ENCODE measurements around the gene CPS1.

CPS1 gene

DNA sequence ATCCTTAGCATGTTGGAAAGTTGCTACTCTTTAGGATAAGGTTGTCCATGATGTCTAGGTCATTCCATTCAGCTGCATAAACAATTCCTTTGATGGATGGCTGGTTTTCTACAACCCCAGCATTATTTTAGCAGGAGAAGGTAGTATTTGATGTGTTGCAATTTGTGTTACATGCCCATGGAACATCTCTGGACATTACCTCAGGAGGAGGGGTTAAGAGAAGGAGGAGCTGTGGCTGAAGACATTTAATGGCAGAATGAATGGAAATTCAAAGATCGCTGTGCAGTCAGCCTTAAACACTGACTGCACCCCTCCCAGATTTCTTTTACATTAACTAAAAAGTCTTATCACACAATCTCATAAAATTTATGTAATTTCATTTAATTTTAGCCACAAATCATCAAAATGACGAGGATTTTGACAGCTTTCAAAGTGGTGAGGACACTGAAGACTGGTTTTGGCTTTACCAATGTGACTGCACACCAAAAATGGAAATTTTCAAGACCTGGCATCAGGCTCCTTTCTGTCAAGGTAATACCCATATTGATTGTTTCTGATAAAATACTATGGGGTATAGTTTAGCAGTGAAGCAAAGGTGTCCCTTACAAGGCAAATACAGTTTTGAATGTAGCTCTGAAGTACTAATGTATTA, at the start of gene CPS1:
CPS1 (plus strand) TSS at position 271 of the 652 bp plus-strand sequence; CDS start at position 406, 135 bp downstream.
- DNase-seq (ENCODE audit: low spot score): no peak

DNA sequence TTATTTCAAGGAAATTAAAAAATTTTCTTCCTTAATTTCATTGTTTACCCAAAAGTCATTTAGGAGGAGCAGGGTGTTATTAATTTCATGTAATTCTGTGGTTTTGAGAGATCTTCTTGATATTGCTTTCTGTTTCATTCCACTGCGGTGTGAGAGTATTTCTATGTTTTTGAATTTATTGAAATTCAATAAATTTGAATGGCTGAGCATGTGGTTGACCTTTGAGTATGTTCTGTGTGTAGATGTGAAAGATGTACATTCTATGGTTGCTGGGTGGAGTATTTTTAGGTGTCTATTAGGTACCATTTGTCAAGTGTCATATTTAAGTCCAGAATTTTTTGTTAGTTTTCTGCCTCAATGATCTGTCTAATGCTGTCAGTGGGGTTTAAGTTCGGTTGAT, 40.5 kb upstream of the CPS1 start:
- DNase-seq (ENCODE audit: low spot score): no peak

DNA sequence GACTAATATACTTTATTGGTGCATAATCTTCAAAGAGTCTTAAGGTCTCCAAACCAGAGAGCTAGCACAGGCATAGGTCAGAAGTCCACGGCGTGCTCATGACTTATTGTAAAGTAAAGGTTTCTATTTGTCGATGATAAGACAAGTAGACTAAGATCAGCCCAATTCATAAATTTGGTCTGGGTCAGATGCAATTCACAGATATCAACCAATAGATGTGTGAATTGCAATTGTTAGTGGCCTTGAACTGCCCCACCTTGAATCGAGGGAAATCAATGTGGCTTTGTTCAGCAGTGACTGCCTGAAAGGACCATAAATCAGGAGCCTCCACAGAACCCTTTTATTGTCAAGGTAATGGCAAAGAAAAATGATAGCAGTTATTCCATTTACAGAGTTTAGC, 39.1 kb upstream of the CPS1 start:
- no peak for DNase-seq (ENCODE audit: low spot score)

DNA sequence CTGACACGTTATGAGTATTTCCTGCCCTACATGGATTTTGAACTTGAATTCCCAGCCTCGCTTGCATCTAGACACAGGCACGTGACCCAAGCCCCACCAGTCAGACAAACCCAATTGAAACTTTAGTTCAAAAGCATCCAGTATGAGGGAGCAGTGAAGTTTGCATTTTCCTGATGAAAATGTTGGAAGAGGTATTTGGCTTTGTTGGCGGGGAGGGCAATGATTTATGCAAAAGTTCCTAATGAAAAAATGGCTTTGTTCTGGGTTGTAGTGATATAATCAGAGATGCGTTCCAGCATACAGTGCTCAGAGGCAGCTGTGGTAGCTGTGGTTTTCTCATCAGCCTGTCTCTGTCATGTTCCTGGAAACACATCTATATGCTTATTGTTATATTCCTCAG, 36.8 kb upstream of the CPS1 start:
- no peak for DNase-seq (ENCODE audit: low spot score)

DNA sequence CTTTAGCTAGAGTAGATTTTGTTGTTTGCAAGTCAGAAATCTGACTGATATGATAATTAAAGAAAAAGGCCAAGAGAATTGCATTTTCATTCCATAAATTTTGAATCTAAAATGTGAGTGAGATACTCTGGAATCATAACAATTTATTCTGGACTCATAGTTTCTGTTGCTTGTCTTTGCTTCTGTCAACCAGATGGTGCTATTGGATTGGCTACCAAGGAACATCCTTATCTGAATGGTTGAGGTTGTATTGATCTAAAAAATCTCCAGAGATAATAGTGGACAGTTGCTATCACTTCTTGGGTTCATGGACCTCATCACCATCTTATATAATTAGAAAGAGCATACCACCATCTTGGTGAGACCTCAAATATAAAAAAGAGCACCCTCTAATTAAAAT, 34.0 kb upstream of the CPS1 start:
- DNase-seq (ENCODE audit: low spot score): no peak

DNA sequence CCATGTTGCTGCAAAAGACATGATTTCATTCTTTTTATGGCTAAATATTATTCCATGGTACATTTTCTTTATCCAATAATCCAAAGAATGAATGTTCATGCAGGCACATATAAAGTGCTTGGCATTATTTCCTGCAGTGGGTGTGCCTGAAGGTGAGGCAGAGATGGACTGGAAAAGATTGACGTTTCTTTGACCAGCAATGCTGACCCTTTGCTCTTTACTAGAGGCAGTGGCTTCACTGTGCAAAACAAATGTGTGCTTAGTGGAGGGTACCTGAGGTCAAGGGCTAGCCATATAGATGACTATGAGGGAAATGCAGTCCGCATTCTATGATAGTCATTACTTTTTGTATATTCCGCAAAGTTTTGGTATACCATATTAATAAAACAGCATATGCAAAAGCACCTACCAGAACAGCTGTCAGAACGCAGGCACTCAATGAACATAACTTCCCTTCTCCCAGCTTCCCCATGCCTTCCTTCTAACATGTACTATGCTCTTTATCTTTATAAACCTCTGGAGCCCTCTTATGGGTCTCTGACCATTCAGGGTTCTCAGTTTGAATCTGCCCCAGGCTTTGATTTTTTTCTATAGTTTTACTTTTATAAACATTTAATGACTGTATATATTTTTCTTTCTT, 32.6 kb upstream of the CPS1 start:
- DNase-seq (ENCODE audit: low spot score): no peak

DNA sequence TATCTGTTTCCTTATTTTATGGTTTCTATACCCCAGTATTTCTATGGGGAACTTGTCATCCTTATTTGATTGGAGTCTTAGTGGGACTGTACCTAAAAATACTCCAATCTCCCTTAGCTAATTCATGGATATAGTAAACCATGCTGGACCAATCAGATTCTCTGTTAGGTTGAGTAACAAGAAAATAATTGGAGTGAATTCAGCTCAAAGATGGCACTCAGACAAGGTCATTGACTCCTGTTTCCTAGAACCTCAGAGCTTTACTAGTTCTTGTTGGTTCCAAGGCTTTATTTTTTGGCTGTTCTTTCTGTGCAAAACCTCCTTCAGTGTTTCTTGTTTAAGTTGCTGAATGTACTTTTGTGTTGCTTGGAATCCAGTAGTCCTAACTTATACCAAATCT, 31.9 kb upstream of the CPS1 start:
- DNase-seq (ENCODE audit: low spot score): no peak

DNA sequence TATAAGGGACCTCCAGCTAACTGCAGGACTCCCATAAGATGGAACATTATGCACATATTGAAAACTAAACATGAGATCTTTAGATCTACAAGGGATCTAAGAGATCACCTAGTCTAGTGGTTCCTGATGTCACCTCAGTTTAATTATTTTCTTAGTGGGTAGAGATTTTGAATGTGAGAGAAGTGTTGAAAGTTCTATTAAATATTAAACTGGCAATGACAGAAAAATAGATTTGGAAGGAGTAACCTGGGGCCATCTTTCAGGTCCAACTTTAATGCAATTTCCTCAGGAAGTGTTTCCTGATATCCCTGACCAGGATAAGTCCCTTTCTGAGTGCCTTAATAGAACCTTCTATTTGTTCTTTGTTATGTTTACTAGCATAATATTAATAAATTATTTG, 29.1 kb upstream of the CPS1 start:
- DNase-seq (ENCODE audit: low spot score): no peak

DNA sequence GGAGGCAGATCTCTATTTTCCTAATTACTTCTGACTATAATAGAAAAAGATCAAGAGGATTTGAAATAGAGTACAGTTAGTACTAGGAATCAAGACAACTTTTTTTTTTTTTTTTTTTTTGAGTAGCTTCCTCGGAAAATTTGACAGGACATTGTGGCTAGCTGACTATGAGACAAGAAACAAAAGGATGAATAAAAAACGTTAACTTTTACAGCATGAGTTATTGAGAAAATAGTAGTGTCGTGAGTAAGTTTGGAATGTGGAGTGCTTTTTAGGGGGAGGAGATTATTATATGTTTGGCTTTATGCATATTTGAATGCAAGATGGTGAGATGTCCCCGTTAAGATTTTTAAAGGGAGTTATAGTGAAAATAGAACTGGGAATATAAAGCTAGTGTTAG, 27.7 kb upstream of the CPS1 start:
- DNase-seq (ENCODE audit: low spot score): peak; percentile 10

DNA sequence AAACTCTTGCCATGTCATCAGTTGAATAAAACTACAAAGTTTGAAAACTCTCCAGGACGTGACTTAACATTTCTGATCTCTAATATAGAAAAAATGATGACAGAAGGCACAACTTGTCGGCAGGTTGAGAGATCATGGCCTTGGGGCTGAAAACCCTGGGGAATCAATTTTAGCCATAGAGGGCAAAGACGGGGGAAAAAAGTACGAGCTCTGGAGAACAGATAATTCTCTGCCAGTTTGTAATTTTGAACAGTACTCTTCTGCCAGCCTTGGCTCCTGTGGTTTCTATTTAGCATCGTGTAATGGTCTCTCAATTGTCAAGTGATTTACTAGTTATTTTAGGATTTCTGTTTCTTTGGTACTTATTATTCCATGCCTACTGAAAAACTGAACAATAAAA, 25.3 kb upstream of the CPS1 start:
- DNase-seq (ENCODE audit: low spot score): no peak

DNA sequence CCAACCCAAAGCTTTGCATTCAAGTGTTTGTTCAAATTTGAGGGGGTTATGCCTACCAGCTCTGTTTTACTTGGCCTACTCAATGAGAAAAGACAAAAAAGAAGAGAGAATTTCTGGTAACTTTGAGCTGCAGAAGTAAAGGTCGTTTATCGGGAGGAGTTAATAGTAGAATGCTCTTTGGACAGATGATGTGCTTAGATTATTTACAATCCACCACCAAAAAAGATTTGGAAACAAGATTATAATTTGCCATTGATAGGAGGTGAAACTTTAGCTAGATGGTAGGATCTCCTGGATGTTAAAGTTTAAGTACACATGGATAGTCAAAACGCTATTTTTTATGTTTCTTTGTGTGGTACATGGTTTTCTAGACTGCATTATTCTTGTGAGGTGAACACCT, 24.9 kb upstream of the CPS1 start:
- no peak for DNase-seq (ENCODE audit: low spot score)

DNA sequence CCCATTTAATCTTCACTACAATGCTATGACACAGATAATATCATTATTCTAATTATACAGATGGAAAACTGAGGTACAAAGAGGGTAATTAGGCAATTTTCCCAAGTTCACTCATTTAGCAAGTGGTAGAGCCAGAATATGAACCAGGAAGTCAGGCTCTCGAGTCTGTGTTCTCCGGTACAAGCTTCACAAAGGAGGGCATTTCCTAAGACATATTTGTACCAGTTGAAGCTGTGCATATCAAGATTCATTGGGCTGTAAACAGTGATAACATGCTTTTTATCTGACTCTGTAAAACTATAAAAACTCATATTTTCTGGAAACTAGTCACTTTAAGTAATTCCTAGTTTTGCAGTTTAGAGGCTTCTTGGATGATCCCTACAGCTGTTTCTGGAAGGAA, 23.0 kb upstream of the CPS1 start:
- DNase-seq (ENCODE audit: low spot score): no peak

DNA sequence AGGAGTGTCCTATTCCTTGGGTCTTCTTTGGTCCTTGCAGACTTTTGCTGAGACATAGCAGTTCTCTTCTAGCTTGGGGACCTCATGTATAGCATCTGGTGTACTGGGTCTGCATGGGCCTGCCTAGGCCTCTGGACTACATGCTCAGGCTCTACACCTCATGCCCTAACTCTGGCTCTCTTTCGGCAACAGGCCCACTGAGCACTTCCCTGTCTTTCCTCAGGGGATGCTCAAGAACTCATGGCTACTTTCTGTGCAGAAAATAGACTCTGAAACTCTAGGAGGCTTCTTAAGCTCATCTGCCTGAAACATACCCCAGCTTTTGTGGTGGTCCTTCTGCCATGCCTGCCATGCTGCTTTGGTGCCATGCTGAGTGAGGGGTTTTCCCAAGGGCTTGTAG, 21.5 kb upstream of the CPS1 start:
- no peak for DNase-seq (ENCODE audit: low spot score)

DNA sequence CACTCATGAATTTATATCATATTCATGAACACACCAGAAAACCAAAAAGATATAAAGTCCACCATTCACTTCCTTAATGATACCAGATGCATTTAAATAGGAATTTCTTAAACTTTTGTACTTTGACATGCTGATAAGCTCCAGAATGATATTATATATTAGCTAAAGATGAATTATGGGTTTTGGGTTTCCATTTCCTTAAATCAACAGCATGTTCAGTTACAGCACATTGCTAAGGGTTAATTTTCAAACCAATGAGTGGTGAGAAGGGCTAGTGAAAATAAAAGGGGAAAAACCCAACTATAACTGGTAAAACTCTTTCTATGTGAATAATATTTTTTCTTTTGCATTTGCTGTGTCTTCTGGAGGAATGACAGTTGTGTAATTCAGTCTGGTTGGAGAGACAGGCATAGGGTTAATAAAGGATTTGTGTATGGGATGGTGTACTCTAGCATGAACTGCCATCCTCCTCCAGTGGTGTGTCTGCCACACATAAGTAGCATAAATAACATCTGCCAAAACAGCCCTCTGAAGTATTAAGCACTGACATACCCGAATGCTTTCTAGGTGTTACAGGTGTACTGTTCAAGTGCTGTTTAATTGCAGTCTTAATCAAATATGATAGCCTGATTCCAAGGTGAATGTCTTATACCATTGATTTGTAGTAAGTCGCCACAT, 19.3 kb upstream of the CPS1 start:
- DNase-seq (ENCODE audit: low spot score): no peak

DNA sequence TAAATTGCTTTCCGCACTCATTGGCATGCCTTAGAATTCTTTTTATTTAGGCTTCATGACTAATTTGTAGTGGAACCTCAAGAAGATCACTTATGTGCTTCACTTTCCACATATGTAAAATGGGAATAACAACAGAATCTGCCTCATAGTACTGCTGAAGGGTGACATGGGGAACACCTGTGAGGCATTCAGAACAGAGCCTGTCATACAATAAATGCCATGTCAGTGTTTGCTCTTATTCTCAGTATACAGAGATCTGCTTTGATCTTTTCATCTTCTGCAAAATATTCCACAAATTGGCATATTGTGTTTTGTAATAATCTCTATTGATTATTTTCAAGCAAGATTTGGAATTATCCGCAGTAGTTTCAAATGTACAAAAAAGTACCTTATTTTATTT, 17.4 kb upstream of the CPS1 start:
- no peak for DNase-seq (ENCODE audit: low spot score)

DNA sequence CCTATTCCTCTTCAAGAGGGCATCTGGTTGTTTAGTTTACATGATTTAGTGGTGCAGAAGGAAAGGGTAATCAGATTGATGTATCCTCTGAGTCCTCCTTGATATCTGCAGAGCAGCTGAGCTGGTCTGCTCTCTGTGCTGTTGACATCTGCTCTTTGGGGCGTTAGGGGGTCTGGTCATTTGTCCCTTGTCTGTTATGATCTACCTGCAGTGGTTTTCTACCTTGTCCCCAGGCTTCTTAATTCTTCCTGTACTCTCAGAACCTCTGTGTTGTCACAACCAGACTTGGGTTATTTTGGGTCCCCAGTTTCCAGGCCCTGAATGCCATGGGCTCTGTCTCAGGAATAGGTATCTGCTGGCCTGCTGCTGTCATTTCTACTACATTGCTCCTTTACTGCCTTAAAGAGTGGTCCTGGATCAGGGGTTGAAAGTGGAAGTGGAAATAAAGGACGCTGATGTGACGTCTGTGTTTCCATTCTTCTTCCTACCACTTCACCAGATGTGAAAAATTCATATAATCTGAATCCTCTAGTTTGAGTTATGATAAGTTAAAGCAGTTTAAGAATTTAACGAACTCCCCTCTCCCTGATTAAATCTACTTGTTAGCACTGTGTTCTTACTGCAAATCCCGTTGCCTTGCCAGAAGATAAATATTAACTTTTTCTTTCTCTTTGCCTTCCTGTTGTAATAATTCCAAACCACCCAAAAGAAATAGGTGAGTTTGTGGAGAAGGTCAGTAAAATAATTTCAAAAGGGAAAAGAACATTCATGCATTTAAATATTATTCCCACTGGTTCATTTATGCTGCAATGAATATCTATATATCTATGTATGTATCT, 16.6 kb upstream of the CPS1 start:
- DNase-seq (ENCODE audit: low spot score): no peak

DNA sequence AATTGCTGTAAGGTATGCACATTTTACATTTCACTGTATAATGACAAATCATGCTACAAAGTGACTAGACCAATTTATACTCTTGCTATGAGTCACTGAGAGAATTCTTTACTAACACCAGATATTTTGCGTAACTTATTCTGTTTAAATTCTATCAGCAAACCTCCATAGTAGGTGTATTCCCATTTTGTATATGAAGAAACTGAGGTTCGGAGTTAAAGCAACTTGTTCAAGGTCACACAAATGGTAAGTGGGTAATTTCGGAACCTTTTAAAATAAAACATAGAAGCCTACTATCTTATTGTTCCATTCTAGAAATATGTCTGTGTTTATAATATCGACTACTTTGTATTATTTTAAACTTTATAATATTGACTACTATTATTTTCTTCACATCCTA, 15.9 kb upstream of the CPS1 start:
- DNase-seq (ENCODE audit: low spot score): no peak

DNA sequence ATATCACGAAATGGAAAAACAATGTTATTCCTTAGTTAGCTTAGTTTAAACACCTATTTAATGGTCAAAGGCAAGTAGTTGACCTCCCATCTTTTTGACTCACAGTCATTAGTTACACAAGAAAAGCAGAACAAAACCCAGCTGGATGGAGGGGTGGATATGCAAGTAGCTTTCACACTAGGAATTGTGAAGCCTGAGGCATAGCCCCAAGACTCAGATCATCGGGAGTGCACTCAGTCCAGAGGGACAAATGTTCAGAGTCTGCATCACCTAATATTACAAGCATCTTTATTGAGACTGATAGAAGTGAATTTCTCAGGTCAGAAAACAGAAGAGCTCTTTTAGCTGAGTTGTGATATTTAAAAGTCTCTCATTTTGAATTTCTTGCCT, 15.5 kb upstream of the CPS1 start:
- DNase-seq (ENCODE audit: low spot score): no peak

DNA sequence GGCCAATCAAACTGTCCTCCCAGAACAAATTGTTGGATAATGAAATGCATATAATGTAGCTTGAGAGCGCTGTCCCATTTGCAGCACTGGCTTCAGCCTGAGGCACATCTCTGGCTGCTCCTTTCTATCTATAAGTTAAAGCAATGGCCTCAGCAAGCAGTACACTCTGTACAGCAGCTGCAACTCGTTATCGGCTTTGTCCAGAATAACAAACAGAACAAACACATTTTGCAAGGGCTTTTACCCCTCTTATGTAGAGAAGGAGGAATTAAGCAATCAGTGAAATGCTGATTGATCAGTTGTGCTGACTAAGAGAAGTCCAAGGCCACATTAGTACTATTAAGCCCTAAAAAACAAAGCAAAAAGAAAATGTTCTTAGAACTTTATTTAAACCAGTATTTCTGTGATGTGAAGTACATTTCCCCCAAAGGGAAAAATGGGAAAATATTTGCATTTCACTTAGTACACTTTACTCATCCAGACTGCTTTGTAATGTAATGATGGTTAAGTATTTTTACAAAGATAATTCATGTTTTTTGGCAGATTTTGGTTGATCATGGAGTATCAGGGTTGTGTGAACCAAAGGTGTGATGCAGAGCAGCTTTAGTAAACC, 15.0 kb upstream of the CPS1 start:
- DNase-seq (ENCODE audit: low spot score): no peak

DNA sequence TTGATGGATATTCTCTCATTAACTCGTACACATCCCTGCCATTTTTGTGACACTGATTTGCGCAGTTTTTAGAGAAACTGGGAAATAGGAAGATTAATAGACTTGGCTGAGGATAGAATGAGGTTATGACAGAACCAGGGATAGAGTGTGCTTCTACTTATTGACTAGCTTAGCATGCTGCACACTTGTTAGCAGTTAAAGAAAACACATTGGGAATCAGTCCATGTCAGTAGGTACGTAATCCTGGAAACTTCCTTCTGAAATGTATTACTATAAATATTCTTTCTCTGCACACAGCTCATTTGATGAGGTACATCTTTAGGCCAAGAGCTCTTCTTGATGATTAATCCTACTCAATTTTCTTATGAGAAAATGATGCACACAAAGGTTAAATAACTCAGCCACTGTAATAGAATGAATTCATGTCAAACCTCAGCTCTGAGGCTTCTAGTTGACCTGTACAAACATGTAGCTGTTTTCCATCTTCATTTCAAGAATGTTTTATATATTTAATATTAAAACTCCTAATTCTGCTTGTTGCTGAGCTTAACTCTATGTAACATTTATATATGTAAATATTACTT, 12.3 kb upstream of the CPS1 start:
- DNase-seq (ENCODE audit: low spot score): no peak

DNA sequence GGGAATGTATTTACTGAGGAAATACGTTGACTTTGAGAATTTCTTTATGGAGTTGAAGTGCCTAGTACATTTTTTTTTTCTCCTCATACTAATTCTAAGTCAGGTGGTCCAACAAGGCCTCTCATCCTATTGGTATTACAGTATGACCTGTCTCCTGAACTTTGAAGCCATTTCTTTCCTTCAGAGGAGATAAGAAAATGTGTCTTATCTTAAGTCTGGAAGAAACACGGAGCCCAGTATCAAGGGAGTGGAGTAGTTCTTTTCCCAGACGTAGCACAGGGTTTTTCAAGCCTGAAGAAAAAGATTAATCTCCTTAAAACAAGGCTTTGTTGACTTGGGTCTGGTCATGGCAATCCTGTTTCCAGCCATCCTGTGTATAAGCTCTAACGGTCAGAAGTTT, 11.6 kb upstream of the CPS1 start:
- DNase-seq (ENCODE audit: low spot score): no peak
